ENCODE data around the gene CLTB.
A peak's percentile ranks its signal among the peaks of the same experiment; 100 is the strongest.

Gene CLTB

DNA sequence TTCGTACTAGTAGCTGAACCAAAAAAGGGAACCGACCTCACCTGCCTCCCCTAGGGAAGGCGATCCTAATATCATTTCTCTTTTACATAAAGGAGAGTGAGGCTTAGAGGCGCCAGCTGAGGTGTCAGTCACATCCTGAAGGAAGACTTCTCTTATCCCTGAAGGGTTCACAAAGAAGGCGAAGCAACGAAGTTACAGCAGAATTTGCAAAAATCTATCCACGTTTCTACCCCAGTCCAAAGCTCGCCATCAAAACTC is 54.2 kb downstream of the CLTB start:
- peak; percentile 68 for ATAC-seq
- Mint-ChIP-seq H3K4me1 (peaks cover 45% of the 10 kb centered on the region), H3K4me3 (peak overlapping the region; percentile 99), H3K9me3 (no peaks in the 10 kb centered on the region), H3K27me3 (no peaks in the 10 kb centered on the region), H3K36me3 (peaks cover 15% of the 10 kb centered on the region), H3K27ac (peak overlapping the region; percentile 98)

GRCh38 chr5:176361437-176362232 is 54.7 kb downstream of the CLTB start, which contains the start of gene KIAA1191:
Gene KIAA1191, minus strand, starts transcription at chr5:176361764. Its CDS starts 2,256 bp downstream, at chr5:176359508.
- peaks cover 14% of the 10 kb centered on the region for H3K36me3 Mint-ChIP-seq
- ATAC-seq, result peak; percentile 95

DNA sequence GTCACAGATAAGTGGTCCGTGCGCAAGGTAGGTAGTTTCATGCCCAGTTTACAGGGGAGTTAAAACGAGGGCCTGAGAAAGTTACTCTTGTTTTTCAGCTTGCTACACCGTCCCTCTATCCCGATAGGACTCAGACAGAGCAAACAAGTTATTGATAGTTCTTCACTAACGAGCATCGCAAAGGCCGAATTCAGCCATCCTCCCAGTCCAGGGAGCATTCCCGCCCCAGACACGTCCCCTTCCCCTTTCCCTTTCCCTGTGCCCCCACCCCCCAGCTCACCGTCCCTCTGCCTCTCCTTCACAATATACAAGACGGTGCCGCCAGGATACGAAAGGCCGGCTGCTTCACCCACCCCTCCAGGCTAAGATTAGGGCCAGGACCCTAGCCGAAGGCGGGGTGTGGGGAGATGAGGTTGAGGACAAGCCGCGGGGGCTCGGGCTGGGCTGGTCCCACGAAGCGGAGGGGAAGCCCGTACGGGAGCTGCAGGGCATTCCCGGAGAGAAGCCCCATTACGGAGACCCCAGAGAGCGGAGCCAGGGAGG is 55.4 kb downstream of the CLTB start:
- Mint-ChIP-seq H3K4me3 (peak overlapping the region; percentile 99), H3K9me3 (no peaks in the 10 kb centered on the region), H3K36me3 (peaks cover 14% of the 10 kb centered on the region), H3K27ac (peak overlapping the region; percentile 98), H3K4me1 (peaks cover 44% of the 10 kb centered on the region), H3K27me3 (no peaks in the 10 kb centered on the region)
- peak; percentile 0 for ATAC-seq

More at GRCh38 chr5:176361437-176362232, 54.7 kb downstream of the CLTB start, which contains the start of gene KIAA1191:
- H3K4me3 Mint-ChIP-seq, result peak within 1 kb of the TSS; percentile 99
- H3K27me3 Mint-ChIP-seq, result no peaks in the 10 kb centered on the region
- H3K27ac Mint-ChIP-seq, result peak within 1 kb of the TSS; percentile 98
- no peaks in the 10 kb centered on the region for H3K9me3 Mint-ChIP-seq
- peaks cover 44% of the 10 kb centered on the region for H3K4me1 Mint-ChIP-seq

GRCh38 chr5:176359658-176360057 is 56.7 kb downstream of the CLTB start:
- Mint-ChIP-seq H3K27me3 (no peaks in the 10 kb centered on the region), H3K4me1 (peaks cover 47% of the 10 kb centered on the region), H3K4me3 (peak overlapping the region; percentile 36), H3K36me3 (peaks cover 18% of the 10 kb centered on the region), H3K27ac (no peak overlapping the region), H3K9me3 (no peaks in the 10 kb centered on the region)
- no peak for ATAC-seq

- H3K27me3 Mint-ChIP-seq, result no peaks in the 10 kb centered on the region
- H3K27ac Mint-ChIP-seq, result no peak overlapping the region
- H3K36me3 Mint-ChIP-seq, result peaks cover 38% of the 10 kb centered on the region
- no peaks in the 10 kb centered on the region for H3K9me3 Mint-ChIP-seq
- H3K4me3 Mint-ChIP-seq, result no peak overlapping the region
- no peak for ATAC-seq
- peaks cover 54% of the 10 kb centered on the region for H3K4me1 Mint-ChIP-seq
Observed at GRCh38 chr5:176356179-176356566, 60.2 kb downstream of the CLTB start.

DNA sequence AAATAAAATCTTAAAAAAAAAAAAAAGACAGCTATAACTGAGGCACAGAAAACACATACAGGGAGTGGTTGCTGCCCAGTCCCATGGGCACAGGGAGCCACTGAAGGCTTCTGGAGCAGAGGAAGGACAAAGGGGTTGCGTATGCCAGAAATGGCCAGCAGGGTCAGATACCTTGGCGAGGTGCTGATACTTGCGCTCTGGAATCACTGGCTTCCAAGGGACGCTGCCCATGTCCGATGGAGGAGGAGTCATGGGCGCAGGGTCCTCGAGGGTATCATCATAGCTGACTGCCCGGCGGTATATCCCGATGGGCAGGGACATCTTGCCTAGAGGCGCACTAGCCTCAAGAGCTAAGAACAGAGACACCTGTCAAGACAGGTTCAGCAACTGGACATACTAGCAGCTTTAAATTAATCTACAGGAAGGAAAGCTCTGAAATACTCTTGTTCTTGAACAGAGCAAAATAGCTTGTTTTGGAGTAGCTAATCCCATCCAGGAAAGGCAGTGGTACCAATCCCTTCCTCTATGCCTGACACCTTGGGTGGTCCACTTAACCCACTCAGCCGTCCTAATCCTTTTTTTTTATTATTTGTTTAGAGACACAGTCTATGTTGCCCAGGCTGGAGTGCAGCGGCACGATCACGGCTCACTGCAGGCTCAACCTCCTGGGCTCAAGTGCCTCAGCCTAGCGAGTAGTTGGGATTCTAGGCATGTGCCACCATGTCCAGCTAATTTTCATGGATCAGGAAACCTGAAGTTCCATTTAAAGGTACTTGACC is 60.8 kb downstream of the CLTB start:
- ATAC-seq, result no peak
- Mint-ChIP-seq H3K36me3 (peaks cover 42% of the 10 kb centered on the region), H3K27me3 (no peaks in the 10 kb centered on the region), H3K4me3 (no peak overlapping the region), H3K27ac (no peak overlapping the region), H3K9me3 (no peaks in the 10 kb centered on the region), H3K4me1 (peaks cover 48% of the 10 kb centered on the region)

DNA sequence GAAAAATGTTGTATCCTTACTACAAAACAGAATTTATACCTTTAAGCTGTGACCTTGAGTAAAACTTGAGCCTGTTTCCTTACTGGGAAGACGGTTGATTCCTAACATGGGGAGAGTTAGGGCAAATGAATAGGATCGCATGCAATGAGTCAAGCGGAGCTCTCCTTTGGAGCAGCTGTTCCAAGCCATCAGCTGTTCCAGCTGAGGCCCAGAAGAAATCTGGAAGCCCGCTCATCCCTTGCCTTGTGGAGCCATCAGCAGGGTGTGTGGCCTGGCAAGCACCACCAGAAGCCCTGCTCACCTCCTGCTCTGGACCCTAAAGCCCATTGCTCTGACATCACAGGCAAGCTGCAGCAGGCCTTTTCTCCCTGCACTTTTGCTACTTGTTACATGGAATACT is 62.8 kb downstream of the CLTB start:
- H3K27ac Mint-ChIP-seq, result no peak overlapping the region
- H3K36me3 Mint-ChIP-seq, result peaks cover 59% of the 10 kb centered on the region
- ATAC-seq, result no peak
- H3K4me3 Mint-ChIP-seq, result no peak overlapping the region
- no peaks in the 10 kb centered on the region for H3K9me3 Mint-ChIP-seq
- H3K4me1 Mint-ChIP-seq, result peaks cover 37% of the 10 kb centered on the region
- H3K27me3 Mint-ChIP-seq, result no peaks in the 10 kb centered on the region

DNA sequence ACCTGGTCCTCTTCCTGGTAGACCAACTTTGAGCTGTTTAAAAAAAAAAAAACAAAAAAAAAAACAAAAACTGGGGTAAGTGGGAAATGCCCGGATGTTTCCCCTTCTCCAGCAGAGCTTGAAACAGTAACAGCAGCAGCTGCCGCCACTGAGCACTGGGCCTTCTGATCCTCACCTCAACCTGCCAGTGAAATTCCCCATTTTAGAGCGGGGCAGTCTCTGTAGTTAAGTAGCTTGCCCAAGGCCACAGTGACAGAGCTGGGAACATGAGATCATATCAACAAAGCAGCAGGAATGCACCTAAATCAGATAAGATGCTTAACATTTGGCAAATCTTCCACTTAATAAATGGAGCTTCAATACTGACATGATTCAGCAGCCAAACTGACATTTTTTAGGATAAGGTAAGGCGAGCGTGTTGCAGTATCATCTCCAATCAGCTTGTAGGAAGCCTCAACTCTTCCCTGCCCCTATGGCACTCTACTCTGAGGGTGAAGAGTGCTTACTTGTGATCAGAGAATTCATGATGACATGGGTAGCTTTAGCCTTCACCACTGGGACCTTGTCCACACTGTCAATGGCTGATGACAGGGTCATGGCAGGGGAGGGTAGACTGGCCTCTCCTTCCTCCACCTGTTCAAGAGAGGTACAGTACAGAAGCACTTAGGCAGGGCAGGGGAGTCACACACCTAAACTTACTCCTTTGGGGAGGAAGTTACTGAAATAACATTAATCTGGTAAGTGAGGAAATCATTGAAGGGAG is 64.0 kb downstream of the CLTB start:
- Mint-ChIP-seq H3K27me3 (no peaks in the 10 kb centered on the region), H3K9me3 (no peaks in the 10 kb centered on the region), H3K4me1 (peaks cover 26% of the 10 kb centered on the region), H3K27ac (peak overlapping the region; percentile 52), H3K36me3 (peaks cover 61% of the 10 kb centered on the region), H3K4me3 (no peak overlapping the region)
- ATAC-seq, result peak; percentile 31

DNA sequence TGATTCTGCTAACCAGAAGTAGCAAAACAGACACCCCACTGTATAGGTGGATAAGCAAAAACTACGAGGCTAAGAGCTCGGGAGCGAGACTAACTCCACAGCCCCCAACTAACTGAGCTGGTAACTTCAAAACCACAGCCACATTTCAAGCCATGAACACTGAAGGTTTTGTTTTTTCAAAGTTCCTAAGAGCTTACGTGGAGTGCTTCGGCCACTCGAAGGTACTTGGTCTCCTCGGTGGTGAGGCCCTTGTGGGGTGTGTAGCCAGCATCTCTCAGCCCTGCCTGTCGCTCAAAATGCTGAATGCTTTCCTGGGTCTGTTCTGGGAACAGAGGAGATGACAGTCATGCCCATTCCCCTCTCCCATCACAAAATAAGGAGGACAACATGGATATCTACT is 65.9 kb downstream of the CLTB start:
- peaks cover 24% of the 10 kb centered on the region for H3K4me1 Mint-ChIP-seq
- peaks cover 60% of the 10 kb centered on the region for H3K36me3 Mint-ChIP-seq
- no peak overlapping the region for H3K27ac Mint-ChIP-seq
- no peaks in the 10 kb centered on the region for H3K27me3 Mint-ChIP-seq
- no peak for ATAC-seq
- H3K9me3 Mint-ChIP-seq, result no peaks in the 10 kb centered on the region
- no peak overlapping the region for H3K4me3 Mint-ChIP-seq

- Mint-ChIP-seq H3K4me3 (no peak overlapping the region), H3K9me3 (no peaks in the 10 kb centered on the region), H3K27ac (peak overlapping the region; percentile 4), H3K36me3 (peaks cover 32% of the 10 kb centered on the region), H3K4me1 (no peaks in the 10 kb centered on the region), H3K27me3 (no peaks in the 10 kb centered on the region)
- ATAC-seq, result no peak
Observed at GRCh38 chr5:176342766-176343458, 73.4 kb downstream of the CLTB start.

Data from stimulated activated memory B cell treated with anti-CD40 and anti-IgM and Interleukin-4, amounts not matched to agents 10 μg/mL and 1 μg/mL and 100 μg/mL, for 72 hours (primary cell).